IPS-18a (cell line): ENCODE measurements around the gene TAGAP.
"Not testable (repeated sequence)": the region's sequence is repeated elsewhere in the genome, so short reads cannot be mapped to it uniquely, and the experiment has no call there.

Experiments used
- H3K27ac ChIP-seq: one replicate; pipeline ENCODE4 v1.5.1; 2013; ENCODE audit warnings: low read length
- H3K27me3 ChIP-seq: one replicate; pipeline ENCODE4 v1.6.1; 2013; ENCODE audit warnings: mild to moderate bottlenecking, low read length; ENCODE audit not compliant: control insufficient read depth, insufficient read depth
- H3K36me3 ChIP-seq: one replicate; pipeline ENCODE4 v1.6.1; 2013; ENCODE audit warnings: low read depth, low read length; ENCODE audit not compliant: control insufficient read depth
- H3K4me1 ChIP-seq: one replicate; pipeline ENCODE4 v1.6.1; 2013; ENCODE audit warnings: low read depth, low read length; ENCODE audit not compliant: control insufficient read depth
- H3K4me3 ChIP-seq: one replicate; pipeline ENCODE4 v1.5.1; 2013; ENCODE audit warnings: low read length
- H3K9ac ChIP-seq: one replicate; pipeline ENCODE4 v1.6.1; 2013; ENCODE audit warnings: mild to moderate bottlenecking, low read length, moderate library complexity
- H3K9me3 ChIP-seq: one replicate; pipeline ENCODE4 v1.6.1; 2013; ENCODE audit warnings: low read depth, low read length; ENCODE audit not compliant: control insufficient read depth

TAGAP gene

GRCh38 chr6:159039885-159040258 lies 4.9 kb downstream of the TAGAP start:
- Histone ChIP-seq H3K4me3 (no peak overlapping the region), H3K4me1 (no peaks in the 10 kb centered on the region), H3K27ac (no peak overlapping the region), H3K27me3 (no peaks in the 10 kb centered on the region), H3K36me3 (no peaks in the 10 kb centered on the region), H3K9me3 (no peaks in the 10 kb centered on the region), H3K9ac (no peak overlapping the region)

GRCh38 chr6:159038914-159039884 lies 5.6 kb downstream of the TAGAP start:
- no peak overlapping the region for H3K27ac ChIP-seq
- no peaks in the 10 kb centered on the region for H3K36me3 ChIP-seq
- no peaks in the 10 kb centered on the region for H3K4me1 ChIP-seq
- H3K27me3 ChIP-seq, result no peaks in the 10 kb centered on the region
- H3K9ac ChIP-seq, result no peak overlapping the region
- H3K4me3 ChIP-seq, result no peak overlapping the region
- H3K9me3 ChIP-seq, result no peaks in the 10 kb centered on the region

GRCh38 chr6:159038318-159038717 lies 6.5 kb downstream of the TAGAP start:
- not testable (repeated sequence) for H3K36me3 ChIP-seq, H3K9ac ChIP-seq, H3K27me3 ChIP-seq, H3K27ac ChIP-seq, H3K4me3 ChIP-seq, H3K9me3 ChIP-seq, H3K4me1 ChIP-seq

GRCh38 chr6:159037756-159038290 lies 7.0 kb downstream of the TAGAP start:
- no peaks in the 10 kb centered on the region for H3K9me3 ChIP-seq
- H3K27ac ChIP-seq, result no peak overlapping the region
- H3K4me3 ChIP-seq, result no peak overlapping the region
- no peaks in the 10 kb centered on the region for H3K36me3 ChIP-seq
- no peak overlapping the region for H3K9ac ChIP-seq
- H3K4me1 ChIP-seq, result no peaks in the 10 kb centered on the region
- H3K27me3 ChIP-seq, result no peaks in the 10 kb centered on the region

GRCh38 chr6:159036673-159037072 lies 8.1 kb downstream of the TAGAP start:
- no peaks in the 10 kb centered on the region for H3K27me3 ChIP-seq
- H3K4me3 ChIP-seq, result no peak overlapping the region
- H3K9ac ChIP-seq, result no peak overlapping the region
- H3K36me3 ChIP-seq, result no peaks in the 10 kb centered on the region
- no peaks in the 10 kb centered on the region for H3K9me3 ChIP-seq
- no peak overlapping the region for H3K27ac ChIP-seq
- no peaks in the 10 kb centered on the region for H3K4me1 ChIP-seq

- H3K4me3 ChIP-seq, result no peak overlapping the region
- no peaks in the 10 kb centered on the region for H3K9me3 ChIP-seq
- H3K27ac ChIP-seq, result no peak overlapping the region
- H3K36me3 ChIP-seq, result no peaks in the 10 kb centered on the region
- no peak overlapping the region for H3K9ac ChIP-seq
- no peaks in the 10 kb centered on the region for H3K4me1 ChIP-seq
- no peaks in the 10 kb centered on the region for H3K27me3 ChIP-seq
These were observed 8.9 kb downstream of the TAGAP start for GRCh38 chr6:159035891-159036290.

GRCh38 chr6:159033160-159034049 lies 11.4 kb downstream of the TAGAP start:
- Histone ChIP-seq H3K9ac (no peak overlapping the region), H3K4me3 (no peak overlapping the region), H3K4me1 (no peaks in the 10 kb centered on the region), H3K27me3 (no peaks in the 10 kb centered on the region), H3K27ac (no peak overlapping the region), H3K36me3 (no peaks in the 10 kb centered on the region), H3K9me3 (no peaks in the 10 kb centered on the region)

- H3K4me3 ChIP-seq, result no peak overlapping the region
- H3K36me3 ChIP-seq, result no peaks in the 10 kb centered on the region
- H3K4me1 ChIP-seq, result no peaks in the 10 kb centered on the region
- no peaks in the 10 kb centered on the region for H3K27me3 ChIP-seq
- no peaks in the 10 kb centered on the region for H3K9me3 ChIP-seq
- no peak overlapping the region for H3K27ac ChIP-seq
- H3K9ac ChIP-seq, result no peak overlapping the region
These were observed 12.9 kb downstream of the TAGAP start for GRCh38 chr6:159031846-159032245.

- Histone ChIP-seq H3K4me3 (no peak overlapping the region), H3K9ac (no peak overlapping the region), H3K9me3 (no peaks in the 10 kb centered on the region), H3K27ac (no peak overlapping the region), H3K36me3 (no peaks in the 10 kb centered on the region), H3K27me3 (no peaks in the 10 kb centered on the region), H3K4me1 (no peaks in the 10 kb centered on the region)
These were observed 14.6 kb downstream of the TAGAP start for GRCh38 chr6:159030168-159030567.

- not testable (repeated sequence) for H3K4me3 ChIP-seq, H3K36me3 ChIP-seq, H3K27me3 ChIP-seq, H3K27ac ChIP-seq, H3K9ac ChIP-seq, H3K9me3 ChIP-seq, H3K4me1 ChIP-seq
These were observed 19.6 kb downstream of the TAGAP start for GRCh38 chr6:159025224-159025623.

GRCh38 chr6:159023893-159024292 lies 20.9 kb downstream of the TAGAP start:
- Histone ChIP-seq H3K36me3 (no peaks in the 10 kb centered on the region), H3K27me3 (no peaks in the 10 kb centered on the region), H3K4me3 (no peak overlapping the region), H3K4me1 (no peaks in the 10 kb centered on the region), H3K9ac (no peak overlapping the region), H3K9me3 (no peaks in the 10 kb centered on the region), H3K27ac (no peak overlapping the region)
